ENCODE results near the gene LIMA1.
"Not testable (repeated sequence)": the region's sequence is repeated elsewhere in the genome, so short reads cannot be mapped to it uniquely, and the experiment has no call there.

LIMA1 gene

GRCh38 chr12:50285253-50285652, 1.9 kb upstream of the LIMA1 start:
- no peak for DNase-seq

DNA sequence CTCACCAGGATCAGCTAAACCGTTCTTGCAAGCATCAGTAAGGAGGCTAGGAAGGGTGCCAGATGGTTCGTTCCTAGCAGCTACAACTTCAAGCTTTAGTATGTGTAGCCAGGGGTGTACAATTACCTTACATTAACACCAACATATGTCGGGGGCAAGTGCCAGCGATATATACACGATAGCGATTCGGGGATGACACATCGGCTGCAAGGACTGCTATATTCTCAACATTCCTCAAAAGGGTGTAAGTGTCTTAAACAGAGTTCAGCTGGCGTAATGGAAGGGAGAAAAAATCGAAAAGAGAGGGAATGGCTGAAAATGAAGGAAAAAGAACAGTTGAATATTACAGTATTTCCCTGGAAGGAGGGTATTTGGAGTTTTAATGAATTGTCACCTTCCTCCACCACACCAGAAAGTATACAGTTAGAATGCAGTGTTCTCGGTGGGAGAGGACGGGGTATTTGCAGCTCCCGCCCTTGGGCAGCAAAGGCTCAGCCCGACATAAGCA, 545 bp downstream of the LIMA1 start:
- peak; percentile 21 for DNase-seq

DNA sequence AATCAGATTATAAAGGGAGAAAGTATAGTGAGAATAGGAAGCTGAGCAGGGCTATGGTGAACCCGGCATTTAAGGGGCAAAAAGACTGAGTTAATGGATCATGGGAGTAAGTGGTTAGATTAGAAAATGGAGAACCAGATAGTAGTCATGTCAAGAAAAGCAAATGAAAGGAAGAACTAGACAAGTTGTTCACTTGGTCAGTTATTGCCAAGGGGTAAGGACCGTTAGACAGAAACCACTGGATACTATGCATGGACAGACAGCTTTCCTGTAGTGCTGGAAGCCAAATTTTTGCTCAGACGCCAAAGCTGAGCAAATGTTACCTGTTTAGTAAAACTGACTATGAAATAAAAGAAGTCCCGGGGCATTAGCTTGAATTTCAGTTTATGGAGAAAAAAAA, 3.8 kb downstream of the LIMA1 start:
- no peak for DNase-seq

DNA sequence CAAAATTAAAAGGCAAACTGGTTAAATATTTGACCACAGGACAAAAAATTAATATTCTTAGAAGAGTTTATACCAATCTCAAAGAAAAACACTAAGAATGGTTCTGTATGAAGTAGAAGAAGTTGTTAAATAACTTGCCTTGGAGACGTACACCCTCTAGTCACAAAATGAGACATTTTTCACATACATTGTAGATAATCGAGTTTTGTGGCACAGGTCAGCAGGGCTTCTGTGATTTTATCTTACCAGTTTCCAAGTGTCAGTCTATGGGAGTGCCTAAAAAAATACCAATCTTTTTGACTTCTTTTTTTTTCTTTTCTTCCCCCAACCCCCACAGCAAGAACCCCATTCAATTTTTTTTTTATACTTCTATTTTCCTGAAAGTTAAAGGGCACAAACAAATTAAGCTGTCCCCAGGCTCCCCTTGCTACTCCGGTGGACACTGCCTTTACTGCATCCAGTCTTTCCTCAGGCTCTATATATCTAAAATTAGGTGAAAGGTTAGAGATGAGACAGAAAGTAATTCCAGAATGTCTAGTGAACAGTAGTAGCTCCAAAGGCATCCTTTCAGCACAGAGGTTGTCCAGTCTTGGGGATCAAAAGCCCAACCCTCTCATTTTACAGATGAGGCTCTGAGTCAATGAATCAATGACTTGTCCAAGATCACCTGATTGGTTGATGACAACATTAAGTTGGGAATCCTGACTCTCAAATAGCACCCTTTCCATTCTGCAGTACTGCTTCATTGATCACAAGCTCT, 6.2 kb downstream of the LIMA1 start:
- no peak for DNase-seq

DNA sequence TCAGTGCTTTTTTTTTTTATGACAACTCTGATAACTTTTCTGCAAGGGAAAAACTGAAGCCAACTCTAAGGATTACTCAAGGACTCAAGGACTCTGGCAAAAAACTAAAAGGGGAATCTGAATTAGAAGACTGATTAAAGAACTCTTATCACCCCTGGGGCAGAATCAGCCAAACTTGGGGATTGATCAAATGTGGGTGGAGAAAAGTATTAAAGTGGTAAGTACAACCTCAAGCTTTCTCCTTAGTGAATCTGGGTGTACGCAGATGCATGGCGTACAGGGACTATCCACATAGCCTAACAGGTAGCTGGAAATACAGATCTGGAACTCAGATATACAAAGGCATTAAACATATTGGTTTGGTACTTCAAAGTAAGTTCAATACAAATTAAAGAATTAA, 7.3 kb downstream of the LIMA1 start:
- no peak for DNase-seq

- no peak for DNase-seq
Measured at GRCh38 chr12:50275556-50275955, 7.8 kb downstream of the LIMA1 start.

DNA sequence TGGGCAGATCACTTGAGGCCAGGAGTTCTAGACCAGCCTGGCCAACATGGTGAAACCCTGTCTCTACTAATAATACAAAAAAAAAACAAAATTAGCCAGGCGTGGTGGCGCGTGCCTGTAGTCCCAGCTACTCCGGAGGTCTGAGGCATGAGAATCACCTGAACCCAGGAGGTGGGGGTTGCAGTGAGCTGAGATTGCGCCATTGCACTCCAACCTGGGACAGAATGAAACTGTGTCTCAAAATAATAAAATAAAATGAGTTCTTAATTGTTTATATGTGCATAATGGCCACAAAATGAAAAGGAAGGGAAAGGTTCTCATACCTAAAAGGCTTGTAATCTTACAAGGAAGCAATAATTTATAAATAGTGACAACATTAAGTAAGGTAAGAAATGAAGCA, 8.2 kb downstream of the LIMA1 start:
- not testable (repeated sequence) for DNase-seq

DNA sequence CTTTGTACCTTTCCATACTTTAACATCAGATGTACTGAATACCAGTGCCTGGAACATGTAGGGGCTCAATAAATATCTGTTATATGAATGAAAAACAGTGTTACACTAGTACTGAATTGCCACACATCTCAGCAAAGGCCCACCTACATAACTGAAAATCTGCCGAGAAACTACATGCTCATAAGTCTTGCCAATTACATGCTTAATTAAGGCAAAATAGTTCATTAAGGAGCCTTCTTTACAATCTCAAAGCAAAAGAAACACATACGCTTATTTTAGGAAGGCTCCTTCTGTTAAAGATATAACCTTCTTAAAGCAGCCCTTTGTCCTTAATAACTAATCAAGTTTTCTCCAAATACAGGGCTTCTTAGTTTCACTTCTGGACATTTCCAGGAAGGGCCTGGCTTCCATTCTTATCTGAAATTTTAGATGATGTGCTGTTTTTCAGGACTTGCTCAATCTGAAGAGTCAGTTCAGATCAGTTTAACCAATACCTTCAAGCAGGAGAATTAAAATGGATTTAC, 11.5 kb downstream of the LIMA1 start:
- DNase-seq: no peak

GRCh38 chr12:50268482-50268881, 14.8 kb downstream of the LIMA1 start:
- DNase-seq: no peak

DNA sequence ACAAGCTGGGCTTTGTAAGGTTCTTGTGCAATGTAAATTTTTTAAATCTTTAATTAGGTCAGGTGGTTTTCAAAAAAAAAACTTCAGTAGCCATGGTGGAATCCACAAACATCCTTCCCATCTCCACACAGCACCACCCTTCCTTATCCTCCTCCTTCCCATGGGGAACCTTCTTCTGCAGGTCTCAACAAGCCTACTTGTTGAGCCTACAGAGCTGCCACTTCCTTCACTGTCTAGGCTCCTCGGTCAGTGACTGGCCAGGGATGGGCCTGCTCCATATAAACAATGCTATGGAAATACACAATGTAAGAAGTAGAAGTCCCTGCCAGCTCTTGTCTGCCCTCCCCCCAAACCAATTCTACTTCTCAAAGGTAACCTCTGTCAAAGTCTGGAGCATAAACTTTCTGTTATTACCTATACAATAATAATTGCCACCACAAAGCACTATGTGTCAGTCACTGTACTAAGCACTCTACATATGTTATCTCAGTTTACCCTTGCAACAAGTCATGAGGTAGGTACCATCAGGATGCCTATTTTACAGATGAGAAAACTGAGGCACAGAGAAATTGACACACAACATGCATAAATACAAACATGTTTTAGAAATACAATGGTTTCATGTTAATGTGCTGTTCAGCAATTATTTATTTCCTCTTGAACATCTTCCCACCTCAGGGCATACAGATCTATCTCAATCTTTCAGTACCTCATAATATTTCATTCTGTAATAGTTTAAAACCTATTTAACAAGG, 17.4 kb downstream of the LIMA1 start:
- DNase-seq: no peak

DNA sequence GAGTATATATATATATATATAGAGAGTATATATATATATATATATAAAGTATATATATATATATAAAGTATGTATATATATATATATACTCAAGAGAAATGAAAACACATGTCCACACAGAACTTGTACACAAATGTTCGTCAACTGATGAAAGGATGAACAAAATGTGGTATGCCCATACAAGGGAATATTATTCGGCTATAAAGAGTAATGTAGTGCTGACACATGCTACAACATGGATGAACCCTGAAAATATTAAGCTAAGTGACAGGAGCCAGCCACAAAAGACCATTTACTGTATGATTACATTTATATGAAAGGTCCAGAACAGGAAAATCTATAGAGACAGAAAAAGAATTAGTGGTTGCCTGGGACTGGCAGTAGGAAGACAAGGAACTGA, 19.5 kb downstream of the LIMA1 start:
- no peak for DNase-seq

- no peak for DNase-seq
Measured at GRCh38 chr12:50261654-50262053, 21.7 kb downstream of the LIMA1 start.

DNA sequence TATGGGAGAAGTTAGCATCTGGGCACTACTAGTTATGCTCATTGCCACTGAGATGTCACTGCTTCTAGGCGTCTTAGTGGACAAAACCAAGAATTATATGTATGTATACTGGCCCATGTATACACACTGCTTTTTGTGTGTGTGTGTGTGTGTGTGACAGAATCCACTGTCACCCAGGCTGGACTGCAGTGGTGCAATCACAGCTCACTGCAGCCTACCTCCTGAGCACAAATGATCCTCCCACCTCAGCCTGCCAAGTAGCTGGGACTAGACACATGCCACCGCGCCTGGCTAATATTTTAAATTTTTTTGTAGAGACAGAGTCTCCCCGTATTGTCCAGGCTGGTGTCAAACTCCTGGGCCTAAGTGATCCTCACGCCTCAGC, 25.2 kb downstream of the LIMA1 start:
- no peak for DNase-seq

DNA sequence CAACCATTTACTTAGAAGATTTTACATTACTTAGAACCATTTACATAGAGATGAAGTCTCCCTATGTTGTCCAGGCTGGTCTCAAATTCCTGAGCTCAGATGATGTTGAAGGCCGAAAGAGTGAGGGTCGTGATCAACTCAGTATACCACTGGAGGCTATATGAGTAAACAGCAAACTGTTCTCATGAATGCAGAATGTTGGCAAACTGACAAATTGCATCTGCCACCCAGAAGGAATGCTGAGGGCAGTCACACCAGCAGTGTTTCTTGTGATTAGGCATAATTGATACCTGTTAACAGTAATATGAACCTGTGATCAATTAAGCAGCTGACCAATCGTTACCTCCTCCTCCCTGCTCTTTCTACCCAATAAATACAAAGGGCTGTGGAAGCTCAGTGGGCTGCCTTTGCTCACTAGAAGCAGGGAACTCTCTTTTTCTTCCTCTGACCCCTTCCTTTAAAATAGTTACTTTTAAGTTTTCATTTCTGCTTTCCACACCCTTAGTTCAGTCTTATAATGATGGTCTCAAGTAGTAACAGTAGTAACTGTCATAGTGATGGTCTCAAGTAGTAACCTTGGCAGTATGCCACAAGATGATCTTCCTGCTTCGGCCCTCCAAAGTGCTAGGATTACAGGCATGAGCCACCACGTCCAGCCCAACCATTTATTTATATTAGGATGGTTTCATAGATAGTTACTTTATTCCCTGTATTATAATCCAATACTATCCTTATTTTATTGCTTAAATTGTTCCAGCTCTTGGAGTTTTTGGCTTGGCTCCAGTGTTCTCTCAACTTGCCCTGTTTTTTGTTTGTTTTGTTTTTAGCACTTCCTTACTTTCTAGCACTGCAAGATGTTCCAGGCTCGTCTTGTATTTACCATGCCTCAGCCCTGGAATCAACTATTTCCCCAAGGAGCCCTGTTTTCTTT, 25.8 kb downstream of the LIMA1 start:
- peak; percentile 39 for DNase-seq

DNA sequence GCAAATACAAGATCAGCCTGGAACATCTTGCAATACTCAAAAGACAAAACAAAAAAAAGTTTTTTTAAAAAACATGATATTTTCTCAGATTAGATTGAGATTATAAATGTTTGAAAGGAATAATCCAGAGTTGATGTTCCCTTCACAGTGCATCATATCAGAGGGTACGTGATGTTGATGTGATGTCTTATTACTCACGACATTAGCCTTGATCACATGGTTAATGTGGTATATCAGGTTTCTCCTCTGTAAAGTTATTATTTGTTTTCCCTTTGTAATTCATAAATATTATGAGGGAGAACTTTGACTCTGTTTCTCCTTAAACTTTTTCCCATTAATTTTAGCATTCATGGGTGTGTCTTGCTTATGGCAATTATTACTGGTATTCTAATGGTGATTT, 26.6 kb downstream of the LIMA1 start:
- no peak for DNase-seq

DNA sequence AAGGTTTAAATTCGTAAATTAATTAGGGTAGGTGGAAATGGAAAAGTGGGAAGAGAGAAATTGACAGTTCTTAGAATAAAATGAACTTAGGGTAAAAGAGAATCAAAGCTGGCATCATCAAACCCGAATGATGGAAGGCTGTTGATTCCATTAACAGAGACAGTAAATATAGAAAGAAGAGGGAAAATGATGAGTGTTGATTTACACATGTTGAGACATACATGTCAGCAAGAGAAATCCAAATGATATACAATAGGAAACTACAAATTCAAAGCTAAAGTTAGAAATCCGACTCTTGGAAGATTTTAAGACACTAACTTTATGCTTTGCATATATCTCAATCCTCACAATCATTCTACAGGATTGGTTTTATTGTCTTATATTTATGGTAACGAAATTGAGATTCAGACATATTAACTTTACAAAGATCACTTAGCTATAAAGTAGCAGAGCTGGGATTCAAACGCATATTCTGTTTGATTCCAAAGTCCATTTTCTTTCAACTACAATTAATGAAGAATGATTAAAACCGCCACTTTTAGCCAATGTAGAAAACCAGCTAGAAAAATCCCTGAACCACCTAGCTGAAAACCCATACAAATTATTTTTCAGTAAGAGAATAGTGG, 30.2 kb downstream of the LIMA1 start:
- DNase-seq: no peak

- no peak for DNase-seq
Measured at GRCh38 chr12:50251619-50252252, 31.6 kb downstream of the LIMA1 start.

GRCh38 chr12:50249464-50250182, 33.7 kb downstream of the LIMA1 start:
- DNase-seq: no peak

GRCh38 chr12:50248883-50249282, 34.4 kb downstream of the LIMA1 start:
- DNase-seq: no peak

GRCh38 chr12:50248411-50248810, 34.9 kb downstream of the LIMA1 start:
- DNase-seq: no peak

GRCh38 chr12:50247665-50248064, 35.7 kb downstream of the LIMA1 start:
- not testable (repeated sequence) for DNase-seq
